ENCODE data around the gene ATP2B2. TPM values are rescaled to one million over a fixed set of nuclear protein-coding genes. Genes with fewer than 3 reads are reported as not detected.

Gene ATP2B2
- total RNA-seq, 2 donors from 2014 or later, result 0.14 to 0.74 TPM

DNA sequence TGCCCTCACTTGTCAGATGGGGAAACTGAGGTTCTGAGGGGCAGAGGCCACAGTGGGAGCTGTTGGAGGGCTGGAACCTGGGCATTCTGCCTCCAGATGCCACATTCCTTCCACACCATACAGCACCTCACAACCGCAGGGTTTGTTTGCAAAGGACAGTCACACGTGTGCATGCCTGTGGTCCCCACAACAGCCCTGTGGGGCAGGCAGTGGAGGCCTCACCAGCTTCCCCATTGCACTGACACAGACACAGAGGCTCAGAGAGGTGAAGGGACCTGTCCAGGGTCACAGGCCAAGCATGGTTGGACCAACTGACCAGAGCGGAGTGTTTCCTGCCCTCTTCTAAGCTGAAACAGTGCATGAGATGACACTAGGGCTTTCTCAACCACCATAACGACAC lies 109.3 kb downstream of the ATP2B2 start:
- Histone ChIP-seq H3K36me3 (no peaks in the 10 kb centered on the region), H3K4me3 (no peak overlapping the region), H3K27me3 (replicated peaks; ENCODE audit: insufficient read depth) (no peaks in the 10 kb centered on the region), H3K9me3 (no peaks in the 10 kb centered on the region), H3K27ac (no peak overlapping the region), H3K4me1 (replicated peaks) (no peaks in the 10 kb centered on the region)
- 59% methylated on average over 4 of the region's 4 CpGs for WGBS
- no peak for TF ChIP-seq POLR2A (IDR thresholded peaks at IDR 0.05)
- no peak for TF ChIP-seq POLR2AphosphoS5 (IDR thresholded peaks at IDR 0.05)
- TF ChIP-seq, protein P1, sequence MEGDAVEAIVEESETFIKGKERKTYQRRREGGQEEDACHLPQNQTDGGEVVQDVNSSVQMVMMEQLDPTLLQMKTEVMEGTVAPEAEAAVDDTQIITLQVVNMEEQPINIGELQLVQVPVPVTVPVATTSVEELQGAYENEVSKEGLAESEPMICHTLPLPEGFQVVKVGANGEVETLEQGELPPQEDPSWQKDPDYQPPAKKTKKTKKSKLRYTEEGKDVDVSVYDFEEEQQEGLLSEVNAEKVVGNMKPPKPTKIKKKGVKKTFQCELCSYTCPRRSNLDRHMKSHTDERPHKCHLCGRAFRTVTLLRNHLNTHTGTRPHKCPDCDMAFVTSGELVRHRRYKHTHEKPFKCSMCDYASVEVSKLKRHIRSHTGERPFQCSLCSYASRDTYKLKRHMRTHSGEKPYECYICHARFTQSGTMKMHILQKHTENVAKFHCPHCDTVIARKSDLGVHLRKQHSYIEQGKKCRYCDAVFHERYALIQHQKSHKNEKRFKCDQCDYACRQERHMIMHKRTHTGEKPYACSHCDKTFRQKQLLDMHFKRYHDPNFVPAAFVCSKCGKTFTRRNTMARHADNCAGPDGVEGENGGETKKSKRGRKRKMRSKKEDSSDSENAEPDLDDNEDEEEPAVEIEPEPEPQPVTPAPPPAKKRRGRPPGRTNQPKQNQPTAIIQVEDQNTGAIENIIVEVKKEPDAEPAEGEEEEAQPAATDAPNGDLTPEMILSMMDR (IDR thresholded peaks at IDR 0.05), result no peak
- no peak for DNase-seq (ENCODE audit: low spot score)
- intact Hi-C loops (cut with DNase I), result no loop called here

DNA sequence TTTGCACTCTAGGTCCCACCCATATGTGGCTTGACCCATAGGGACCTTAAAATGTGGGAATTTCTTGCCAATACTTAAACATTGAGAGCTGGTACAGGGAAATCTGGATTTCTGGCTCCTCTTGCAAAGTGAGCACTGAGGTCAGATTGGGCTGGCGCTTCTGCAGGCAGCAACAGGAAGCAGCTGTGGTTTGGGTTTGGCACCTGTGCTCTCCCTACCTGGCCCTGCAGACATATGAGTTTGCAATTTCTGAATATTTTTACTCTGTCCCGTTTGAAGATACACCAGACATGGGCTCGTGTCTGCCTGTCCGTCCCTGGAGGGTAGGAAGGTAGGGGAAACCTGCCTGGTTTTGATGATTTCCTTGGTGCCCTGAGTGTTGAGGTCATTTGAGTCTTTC lies 109.7 kb downstream of the ATP2B2 start:
- intact Hi-C loops (cut with DNase I), result no loop called here
- Histone ChIP-seq H3K4me3 (no peak overlapping the region), H3K27ac (no peak overlapping the region), H3K9me3 (no peaks in the 10 kb centered on the region), H3K27me3 (replicated peaks; ENCODE audit: insufficient read depth) (no peaks in the 10 kb centered on the region), H3K4me1 (replicated peaks) (no peaks in the 10 kb centered on the region), H3K36me3 (no peaks in the 10 kb centered on the region)
- DNase-seq (ENCODE audit: low spot score), result no peak
- TF ChIP-seq, protein P1 (IDR thresholded peaks at IDR 0.05), result no peak
- no peak for TF ChIP-seq POLR2AphosphoS5 (IDR thresholded peaks at IDR 0.05)
- no peak for TF ChIP-seq POLR2A (IDR thresholded peaks at IDR 0.05)
- 57% methylated on average over 4 of the region's 4 CpGs for WGBS

DNA sequence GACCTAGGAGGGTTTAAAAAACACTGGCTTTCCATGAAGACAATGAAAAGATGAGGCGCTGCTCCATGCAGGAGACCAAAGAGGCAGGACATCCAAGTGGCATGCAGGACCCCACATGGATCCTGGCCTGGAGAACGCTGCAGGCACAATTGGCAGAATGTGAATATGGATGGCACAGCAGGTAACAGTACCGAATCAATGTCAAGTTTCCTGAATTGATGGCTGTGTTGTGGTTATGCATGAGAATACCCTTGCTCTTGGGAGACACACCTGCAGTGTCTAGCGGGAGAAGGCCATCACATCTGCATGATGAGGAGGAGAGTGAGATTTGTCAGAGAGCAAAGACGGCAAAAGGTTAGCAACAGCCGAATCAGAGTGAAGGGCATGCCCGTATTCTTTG lies 110.2 kb downstream of the ATP2B2 start:
- intact Hi-C loops (cut with DNase I), result no loop called here
- H3K36me3 ChIP-seq, result no peaks in the 10 kb centered on the region
- DNase-seq (ENCODE audit: low spot score), result no peak
- no peaks in the 10 kb centered on the region for H3K4me1 ChIP-seq (replicated peaks)
- 76% methylated on average over 7 of the region's 7 CpGs for WGBS
- H3K9me3 ChIP-seq, result no peaks in the 10 kb centered on the region
- H3K27me3 ChIP-seq (replicated peaks; ENCODE audit: insufficient read depth), result no peaks in the 10 kb centered on the region
- no peak overlapping the region for H3K4me3 ChIP-seq
- H3K27ac ChIP-seq, result no peak overlapping the region
- no peak for TF ChIP-seq POLR2AphosphoS5 (IDR thresholded peaks at IDR 0.05)
- TF ChIP-seq, protein P1 (IDR thresholded peaks at IDR 0.05), result no peak
- no peak for TF ChIP-seq POLR2A (IDR thresholded peaks at IDR 0.05)

DNA sequence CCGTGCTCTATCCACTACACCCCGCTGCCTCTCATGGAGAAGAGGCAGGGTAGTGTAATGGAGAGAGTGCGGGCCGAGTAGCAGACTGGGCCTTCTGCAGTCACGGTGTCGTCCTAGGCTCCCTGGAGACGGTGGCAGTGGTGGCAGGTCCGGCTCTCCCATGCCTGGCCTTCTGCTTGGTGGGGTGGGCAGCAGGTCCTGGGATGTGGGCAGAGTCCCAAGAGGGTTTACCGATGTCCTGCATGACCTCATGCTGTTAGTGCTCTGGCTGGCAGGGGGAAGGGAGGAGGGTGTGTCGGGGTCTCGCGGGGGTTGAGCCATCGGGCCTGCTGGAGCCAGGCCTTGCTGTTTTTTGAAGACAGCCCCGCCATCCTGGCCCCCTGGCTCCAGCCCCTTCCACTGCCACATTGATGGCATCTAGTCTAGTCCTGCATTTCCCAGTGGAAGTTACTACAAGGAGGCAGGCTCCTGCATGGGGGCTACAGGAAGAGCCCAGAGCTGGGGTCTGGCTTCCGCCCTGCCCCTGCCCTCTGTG lies 110.8 kb downstream of the ATP2B2 start:
- Histone ChIP-seq H3K9me3 (no peaks in the 10 kb centered on the region), H3K4me1 (replicated peaks) (no peaks in the 10 kb centered on the region), H3K27me3 (replicated peaks; ENCODE audit: insufficient read depth) (no peaks in the 10 kb centered on the region), H3K27ac (no peak overlapping the region), H3K36me3 (no peaks in the 10 kb centered on the region), H3K4me3 (no peak overlapping the region)
- 90% methylated on average over 15 of the region's 15 CpGs for WGBS
- TF ChIP-seq POLR2AphosphoS5 (IDR thresholded peaks at IDR 0.05), result no peak
- DNase-seq (ENCODE audit: low spot score), result no peak
- intact Hi-C loops (cut with DNase I), result no loop called here

DNA sequence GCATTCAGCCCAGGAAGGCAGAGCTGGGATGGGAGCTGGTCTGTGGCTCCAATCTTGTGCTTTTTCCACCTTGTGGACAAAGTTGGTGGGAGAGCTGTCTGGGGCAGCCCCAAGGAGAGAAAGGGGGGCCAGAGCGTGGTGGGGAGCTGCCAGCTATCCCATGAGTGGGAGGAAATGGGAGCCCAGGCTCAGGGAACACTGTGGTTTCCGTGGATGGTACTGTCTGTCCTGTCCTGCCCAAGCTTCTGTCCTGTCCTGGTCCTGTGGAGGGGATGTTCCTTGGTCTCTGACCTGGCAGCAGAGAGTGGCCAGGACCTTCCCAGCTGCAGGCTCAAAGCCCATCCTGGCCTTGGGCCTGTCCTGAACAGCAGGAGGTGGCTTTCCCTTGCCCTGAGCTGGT lies 111.9 kb downstream of the ATP2B2 start:
- no peak for TF ChIP-seq POLR2AphosphoS5 (IDR thresholded peaks at IDR 0.05)
- TF ChIP-seq, protein P1 (IDR thresholded peaks at IDR 0.05), result no peak
- no peak for TF ChIP-seq POLR2A (IDR thresholded peaks at IDR 0.05)
- Histone ChIP-seq H3K9me3 (no peaks in the 10 kb centered on the region), H3K27ac (no peak overlapping the region), H3K27me3 (replicated peaks; ENCODE audit: insufficient read depth) (no peaks in the 10 kb centered on the region), H3K4me3 (no peak overlapping the region), H3K36me3 (no peaks in the 10 kb centered on the region), H3K4me1 (replicated peaks) (no peaks in the 10 kb centered on the region)
- WGBS, result 58% methylated on average over 2 of the region's 2 CpGs
- no peak for DNase-seq (ENCODE audit: low spot score)
- intact Hi-C loops (cut with DNase I), result no loop called here
